ENCODE results near the gene CETN1. TPM values are rescaled to one million over a fixed set of nuclear protein-coding genes. Genes with fewer than 3 reads are reported as not detected.
A peak's percentile ranks its signal among the peaks of the same experiment; 100 is the strongest.

CETN1 gene
- polyA plus RNA-seq, 6 donors from 2014 or later = not detected

- Mint-ChIP-seq H3K36me3 (no peaks in the 10 kb centered on the region), H3K4me1 (no peaks in the 10 kb centered on the region), H3K4me3 (no peak overlapping the region), H3K27ac (no peak overlapping the region), H3K9me3 (peaks cover 0 to 1% (median 0%) of the 10 kb centered on the region in 7 donors), H3K27me3 (peaks cover 0 to 7% (median 2%) of the 10 kb centered on the region in 3 donors)
- no peak for DNase-seq
- no peak for ATAC-seq (ENCODE audit: low read depth in 2 of 2)
Observed at GRCh38 chr18:570256-570655, 9.9 kb upstream of the CETN1 start.

GRCh38 chr18:570697-571096 lies 9.5 kb upstream of the CETN1 start:
- peaks cover 0 to 5% (median 0%) of the 10 kb centered on the region in 7 donors for H3K9me3 Mint-ChIP-seq
- no peak overlapping the region for H3K27ac Mint-ChIP-seq
- DNase-seq = no peak
- no peaks in the 10 kb centered on the region for H3K36me3 Mint-ChIP-seq
- H3K4me3 Mint-ChIP-seq = no peak overlapping the region
- no peaks in the 10 kb centered on the region for H3K4me1 Mint-ChIP-seq
- no peak for ATAC-seq (ENCODE audit: low read depth in 2 of 2)
- H3K27me3 Mint-ChIP-seq = peaks cover 0 to 6% (median 3%) of the 10 kb centered on the region in 3 donors

- H3K27ac Mint-ChIP-seq = no peak overlapping the region
- DNase-seq = no peak
- no peak for ATAC-seq (ENCODE audit: low read depth in 2 of 2)
- no peaks in the 10 kb centered on the region for H3K4me1 Mint-ChIP-seq
- no peak overlapping the region for H3K4me3 Mint-ChIP-seq
- H3K36me3 Mint-ChIP-seq = no peaks in the 10 kb centered on the region
- peaks cover 0 to 5% (median 0%) of the 10 kb centered on the region in 7 donors for H3K9me3 Mint-ChIP-seq
- H3K27me3 Mint-ChIP-seq = peaks cover 0 to 12% (median 0%) of the 10 kb centered on the region in 3 donors
Observed at GRCh38 chr18:572091-572830, 7.9 kb upstream of the CETN1 start.

GRCh38 chr18:572831-573289 lies 7.3 kb upstream of the CETN1 start:
- Mint-ChIP-seq H3K27ac (peak overlapping the region in 1 of 6 donors; percentile 11), H3K36me3 (no peaks in the 10 kb centered on the region), H3K9me3 (peaks cover 0 to 5% (median 0%) of the 10 kb centered on the region in 7 donors), H3K27me3 (peaks cover 0 to 12% (median 0%) of the 10 kb centered on the region in 3 donors), H3K4me3 (no peak overlapping the region), H3K4me1 (no peaks in the 10 kb centered on the region)
- DNase-seq (no peak), ATAC-seq (ENCODE audit: low read depth in 2 of 2) (no peak)

GRCh38 chr18:573385-573784 lies 6.8 kb upstream of the CETN1 start:
- Mint-ChIP-seq H3K27me3 (peaks cover 0 to 15% (median 0%) of the 10 kb centered on the region in 3 donors), H3K9me3 (peaks cover 0 to 5% (median 0%) of the 10 kb centered on the region in 7 donors), H3K4me3 (no peak overlapping the region), H3K4me1 (no peaks in the 10 kb centered on the region), H3K27ac (peak overlapping the region in 1 of 6 donors; percentile 11), H3K36me3 (no peaks in the 10 kb centered on the region)
- DNase-seq = no peak
- no peak for ATAC-seq (ENCODE audit: low read depth in 2 of 2)

- Mint-ChIP-seq H3K4me3 (no peak overlapping the region), H3K9me3 (peaks cover 0 to 5% (median 0%) of the 10 kb centered on the region in 7 donors), H3K27ac (no peak overlapping the region), H3K4me1 (no peaks in the 10 kb centered on the region), H3K27me3 (peaks cover 0 to 15% (median 0%) of the 10 kb centered on the region in 3 donors), H3K36me3 (no peaks in the 10 kb centered on the region)
- ATAC-seq (ENCODE audit: low read depth in 2 of 2) (no peak), DNase-seq (no peak)
Observed at GRCh38 chr18:574149-574860, 5.9 kb upstream of the CETN1 start.

GRCh38 chr18:574865-575645 lies 5.1 kb upstream of the CETN1 start:
- ATAC-seq (ENCODE audit: low read depth in 2 of 2) = no peak
- no peaks in the 10 kb centered on the region for H3K36me3 Mint-ChIP-seq
- no peak for DNase-seq
- no peaks in the 10 kb centered on the region for H3K4me1 Mint-ChIP-seq
- H3K4me3 Mint-ChIP-seq = no peak overlapping the region
- H3K27me3 Mint-ChIP-seq = peaks cover 0 to 15% (median 3%) of the 10 kb centered on the region in 3 donors
- peaks cover 0 to 5% (median 0%) of the 10 kb centered on the region in 7 donors for H3K9me3 Mint-ChIP-seq
- H3K27ac Mint-ChIP-seq = peak overlapping the region in 1 of 6 donors; percentile 33

- DNase-seq = no peak
- no peak for ATAC-seq (ENCODE audit: low read depth in 2 of 2)
- Mint-ChIP-seq H3K27me3 (peaks cover 0 to 21% (median 5%) of the 10 kb centered on the region in 3 donors), H3K4me3 (no peak overlapping the region), H3K9me3 (peaks cover 0 to 5% (median 0%) of the 10 kb centered on the region in 7 donors), H3K36me3 (no peaks in the 10 kb centered on the region), H3K27ac (no peak overlapping the region), H3K4me1 (no peaks in the 10 kb centered on the region)
Observed at GRCh38 chr18:576924-577323, 3.3 kb upstream of the CETN1 start.

- H3K36me3 Mint-ChIP-seq = no peaks in the 10 kb centered on the region
- H3K4me3 Mint-ChIP-seq = no peak overlapping the region
- no peaks in the 10 kb centered on the region for H3K4me1 Mint-ChIP-seq
- no peak overlapping the region for H3K27ac Mint-ChIP-seq
- ATAC-seq (ENCODE audit: low read depth in 2 of 2) (no peak), DNase-seq (no peak)
- peaks cover 0 to 26% (median 13%) of the 10 kb centered on the region in 3 donors for H3K27me3 Mint-ChIP-seq
- H3K9me3 Mint-ChIP-seq = peaks cover 0 to 5% (median 1%) of the 10 kb centered on the region in 7 donors
Observed at GRCh38 chr18:577643-578375, 2.4 kb upstream of the CETN1 start.

GRCh38 chr18:579238-579637 lies 942 bp upstream of the CETN1 start:
- no peak overlapping the region for H3K27ac Mint-ChIP-seq
- H3K36me3 Mint-ChIP-seq = no peaks in the 10 kb centered on the region
- ATAC-seq (ENCODE audit: low read depth in 2 of 2) (no peak), DNase-seq (no peak)
- no peak overlapping the region for H3K4me3 Mint-ChIP-seq
- H3K4me1 Mint-ChIP-seq = no peaks in the 10 kb centered on the region
- peaks cover 0 to 26% (median 13%) of the 10 kb centered on the region in 3 donors for H3K27me3 Mint-ChIP-seq
- peaks cover 0 to 10% (median 1%) of the 10 kb centered on the region in 7 donors for H3K9me3 Mint-ChIP-seq

- H3K36me3 Mint-ChIP-seq = no peaks in the 10 kb centered on the region
- DNase-seq = no peak
- no peak for ATAC-seq (ENCODE audit: low read depth in 2 of 2)
- H3K27me3 Mint-ChIP-seq = peaks cover 4 to 16% (median 13%) of the 10 kb centered on the region in 3 donors
- H3K9me3 Mint-ChIP-seq = peaks cover 0 to 12% (median 1%) of the 10 kb centered on the region in 7 donors
- no peaks in the 10 kb centered on the region for H3K4me1 Mint-ChIP-seq
- no peak overlapping the region for H3K27ac Mint-ChIP-seq
- no peak overlapping the region for H3K4me3 Mint-ChIP-seq
Observed at GRCh38 chr18:581096-581495, 916 bp downstream of the CETN1 start.

GRCh38 chr18:582465-582864 lies 2.3 kb downstream of the CETN1 start:
- no peak for DNase-seq
- Mint-ChIP-seq H3K4me3 (peak overlapping the region in 1 of 8 donors; percentile 47), H3K27ac (no peak overlapping the region), H3K36me3 (no peaks in the 10 kb centered on the region), H3K4me1 (no peaks in the 10 kb centered on the region), H3K9me3 (peaks cover 0 to 12% (median 0%) of the 10 kb centered on the region in 7 donors), H3K27me3 (peaks cover 4 to 15% (median 13%) of the 10 kb centered on the region in 3 donors)
- no peak for ATAC-seq (ENCODE audit: low read depth in 2 of 2)
